Right renal pelvis (tissue), 4 donors: ENCODE results near the gene NT5E. TPM values are rescaled to one million over a fixed set of nuclear protein-coding genes. Genes with fewer than 3 reads are reported as not detected.

ENCODE experiments used
- DNase-seq, 4 donors: peaks; one replicate each; pipeline ENCODE4 v3.0.0-alpha.2; 2013; ENCODE audit warnings: low read depth in 4 of 4, low spot score in 3 of 4, missing footprints in 1 of 4
- polyA plus RNA-seq, 4 donors: library from polyadenylated mRNA; unstranded; fragments of 120-200 nt; gene quantifications; one replicate each; pipeline ENCODE4 v1.2.1, GENCODE V29; 2013; ENCODE audit not compliant: insufficient read length in 4 of 4

Gene NT5E
- polyA plus RNA-seq, 4 donors = 3.5 to 5.4 (median 4.7) TPM

GRCh38 chr6:85421181-85421580, 28.7 kb upstream of the NT5E start:
- DNase-seq = no peak

DNA sequence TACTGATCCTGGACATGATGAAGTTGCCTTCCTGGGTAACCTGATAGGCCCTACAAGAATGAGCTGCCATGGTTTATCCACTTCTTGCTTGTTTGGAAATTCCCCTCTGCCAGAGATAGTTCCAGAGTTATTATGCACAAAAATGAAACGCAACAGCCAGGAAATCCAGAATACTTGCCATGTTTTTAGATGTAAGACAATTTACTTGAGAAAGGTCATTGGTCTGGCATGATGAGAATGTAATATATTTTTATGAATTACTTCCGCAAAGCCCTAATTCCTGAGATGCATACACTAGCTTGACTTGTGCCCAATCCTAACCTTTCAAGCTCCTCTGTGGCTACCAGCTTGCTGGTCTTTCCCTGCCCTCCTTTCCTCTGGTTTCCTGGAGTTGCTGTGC, 27.9 kb upstream of the NT5E start:
- no peak for DNase-seq

DNA sequence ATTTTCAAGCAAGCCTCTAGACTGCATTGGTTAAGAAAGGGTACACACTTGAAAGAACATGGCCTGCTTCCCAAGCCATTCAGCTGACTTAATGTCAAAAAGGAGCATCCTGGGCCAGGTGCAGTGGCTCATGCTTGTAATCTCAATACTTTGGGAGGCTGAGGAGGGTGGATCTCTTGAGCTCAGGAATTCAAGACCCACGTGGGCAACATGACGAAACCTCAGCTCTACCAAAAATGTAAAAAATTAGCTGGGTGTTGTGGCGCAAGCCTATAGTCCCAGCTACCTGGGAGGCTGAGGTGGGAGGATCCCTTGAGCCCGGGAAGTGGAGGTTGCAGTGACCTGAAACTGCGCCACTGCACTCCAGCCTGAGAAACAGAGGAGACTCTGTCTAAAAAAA, 26.9 kb upstream of the NT5E start:
- no peak for DNase-seq

DNA sequence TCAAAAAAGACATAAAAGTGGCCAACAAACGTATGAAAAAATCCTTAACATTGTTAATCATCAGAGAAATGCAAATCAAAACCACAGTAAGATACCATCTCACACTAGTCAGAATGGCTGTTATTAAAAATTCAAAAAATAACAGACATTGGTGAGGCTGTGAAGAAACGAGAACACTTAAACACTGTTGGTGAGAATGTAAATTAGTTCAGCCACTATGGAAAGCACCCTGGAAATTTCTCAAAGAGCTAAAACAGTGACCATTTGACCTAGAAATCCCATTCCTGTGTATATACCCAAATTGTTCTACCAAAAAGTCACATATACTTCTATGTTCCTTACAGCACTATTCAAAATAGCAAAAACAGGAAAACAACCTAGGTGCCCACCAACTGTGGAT, 24.9 kb upstream of the NT5E start:
- no peak for DNase-seq

DNA sequence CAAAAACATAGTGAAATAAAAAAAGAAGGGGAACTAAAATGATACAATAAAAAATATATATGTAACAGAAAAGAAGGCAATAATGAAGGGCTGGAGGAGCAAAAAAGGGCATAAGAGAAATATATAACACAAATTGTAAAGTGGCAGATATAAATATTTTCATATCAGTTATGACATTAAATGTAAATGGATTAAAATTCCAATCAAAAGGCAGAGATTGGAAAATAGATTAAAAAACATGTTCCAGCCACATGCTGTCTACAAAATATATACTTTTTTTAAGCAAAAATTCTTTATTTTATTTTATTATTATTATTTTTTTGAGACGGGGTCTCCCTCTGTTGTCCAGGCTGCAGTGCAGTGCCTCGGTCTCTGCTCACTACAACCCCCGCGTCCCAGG, 23.9 kb upstream of the NT5E start:
- no peak for DNase-seq

- DNase-seq = no peak
These were observed 21.4 kb upstream of the NT5E start for GRCh38 chr6:85428486-85428885.

DNA sequence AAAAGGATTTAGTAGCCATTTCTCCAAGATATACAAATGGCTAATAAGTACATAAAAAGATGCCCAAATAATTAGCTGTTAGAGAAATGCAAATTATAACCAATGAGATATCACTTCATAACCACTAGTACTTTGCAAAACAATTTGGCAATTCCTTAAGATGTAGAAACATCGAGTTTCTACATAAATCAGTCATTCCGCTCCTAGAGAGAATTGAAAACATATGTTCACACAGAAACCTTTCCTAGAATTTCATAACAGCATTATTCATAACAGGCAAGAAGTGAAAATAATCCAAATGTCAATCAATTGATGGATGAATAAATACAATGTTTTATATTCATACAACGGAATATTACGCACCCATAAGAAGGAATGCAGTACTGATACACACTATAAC, 20.5 kb upstream of the NT5E start:
- no peak for DNase-seq

- no peak for DNase-seq
These were observed 18.6 kb upstream of the NT5E start for GRCh38 chr6:85431271-85431670.

- DNase-seq = no peak
These were observed 17.3 kb upstream of the NT5E start for GRCh38 chr6:85432554-85432953.

DNA sequence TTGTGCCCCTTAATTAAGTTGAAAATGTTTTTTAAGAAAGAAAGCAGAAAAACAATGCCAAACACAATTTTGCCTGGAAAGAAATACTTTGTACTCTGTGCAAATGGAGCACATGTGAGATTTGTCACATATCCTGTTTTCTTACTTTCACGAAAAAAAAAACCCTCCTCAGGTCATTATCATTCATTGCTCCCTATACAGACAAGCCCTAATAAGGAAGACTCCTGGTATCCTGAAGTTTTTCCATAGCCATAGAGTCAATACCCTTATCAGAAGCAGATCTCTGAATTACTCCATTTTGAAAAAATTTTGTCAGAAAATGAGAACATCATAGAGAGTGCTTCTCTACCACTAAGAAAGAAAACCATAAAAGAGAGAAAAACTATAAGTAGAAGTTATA, 14.0 kb upstream of the NT5E start:
- no peak for DNase-seq

DNA sequence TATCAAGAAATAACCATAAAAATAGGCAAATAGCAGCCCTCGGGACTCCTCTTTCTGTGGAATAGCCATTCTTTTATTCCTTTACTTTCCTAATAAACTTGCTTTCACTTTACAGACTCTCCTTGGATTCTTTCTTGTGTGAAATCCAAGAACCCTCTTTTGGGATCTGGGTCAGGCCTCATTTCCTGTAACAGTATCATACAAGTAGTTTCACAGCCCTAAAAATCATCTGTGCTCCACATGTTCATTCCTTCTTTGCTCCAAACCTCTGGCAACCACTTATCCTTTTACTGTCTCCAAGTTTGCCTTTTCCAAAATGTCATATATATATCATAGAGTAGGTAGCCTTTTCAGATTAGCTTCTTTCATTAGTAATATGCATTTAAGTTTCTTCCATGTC, 13.5 kb upstream of the NT5E start:
- DNase-seq = no peak

DNA sequence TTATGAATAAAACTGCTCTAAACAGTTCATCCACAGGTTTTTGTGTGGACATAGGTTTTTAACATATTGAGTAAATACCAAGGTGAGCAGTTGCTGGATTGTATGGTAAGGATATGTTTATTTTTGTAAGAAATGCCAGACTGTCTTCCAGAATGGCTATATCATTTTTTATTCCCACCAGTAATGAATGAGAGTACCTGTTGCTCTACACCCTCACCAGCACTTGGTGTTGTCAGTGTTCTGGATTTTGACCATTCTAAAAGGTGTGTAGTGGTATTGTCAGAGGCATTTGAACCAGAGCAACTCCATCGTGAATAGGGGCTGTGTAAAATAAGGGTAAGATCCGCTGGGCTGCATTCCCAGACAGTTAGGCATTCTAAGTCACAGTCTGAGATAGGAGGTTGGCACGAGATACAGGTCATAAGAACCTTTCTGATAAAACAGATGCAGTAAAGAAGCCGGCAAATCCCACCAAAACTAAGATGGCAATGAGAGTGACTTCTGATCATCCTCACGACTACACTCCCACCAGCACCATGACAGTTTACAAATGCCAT, 12.9 kb upstream of the NT5E start:
- no peak for DNase-seq

DNA sequence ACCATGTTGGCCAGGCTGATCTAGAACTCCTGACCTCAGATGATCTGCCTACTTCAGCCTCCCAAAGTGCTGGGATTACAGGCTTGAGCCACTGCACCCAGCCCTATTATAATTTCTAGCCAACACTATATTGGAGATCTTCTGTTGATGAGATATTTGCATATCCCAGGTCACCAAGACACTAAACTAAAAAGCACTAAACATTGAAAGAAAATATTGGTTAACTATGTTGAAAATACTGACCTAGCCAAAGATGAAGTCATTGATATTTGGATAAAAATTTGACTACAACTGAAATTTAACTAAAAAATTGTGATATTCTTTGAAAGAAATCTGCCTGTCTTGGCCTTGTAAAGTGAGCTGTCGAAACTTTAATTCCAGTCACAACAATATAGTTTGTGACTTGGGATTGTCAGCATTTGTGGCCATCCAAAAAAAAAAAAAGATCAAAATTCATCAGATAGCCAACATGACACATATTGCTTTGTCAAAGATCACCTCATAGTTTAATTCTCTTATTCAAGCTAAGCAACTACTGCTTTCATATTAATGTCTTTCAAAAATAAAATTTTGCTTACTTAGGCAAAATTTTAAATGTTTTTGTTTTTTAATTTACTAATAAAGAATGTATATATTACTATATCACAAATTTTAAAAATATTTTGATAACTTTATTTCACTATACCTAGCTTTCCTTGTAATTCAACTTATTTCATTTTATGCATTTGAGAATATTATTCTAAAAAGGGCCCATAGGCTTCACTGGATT, 6.3 kb upstream of the NT5E start:
- no peak for DNase-seq

GRCh38 chr6:85449388-85449817, 480 bp upstream of the NT5E start:
- peak in 1 of 4 donors; percentile 8 for DNase-seq

DNA sequence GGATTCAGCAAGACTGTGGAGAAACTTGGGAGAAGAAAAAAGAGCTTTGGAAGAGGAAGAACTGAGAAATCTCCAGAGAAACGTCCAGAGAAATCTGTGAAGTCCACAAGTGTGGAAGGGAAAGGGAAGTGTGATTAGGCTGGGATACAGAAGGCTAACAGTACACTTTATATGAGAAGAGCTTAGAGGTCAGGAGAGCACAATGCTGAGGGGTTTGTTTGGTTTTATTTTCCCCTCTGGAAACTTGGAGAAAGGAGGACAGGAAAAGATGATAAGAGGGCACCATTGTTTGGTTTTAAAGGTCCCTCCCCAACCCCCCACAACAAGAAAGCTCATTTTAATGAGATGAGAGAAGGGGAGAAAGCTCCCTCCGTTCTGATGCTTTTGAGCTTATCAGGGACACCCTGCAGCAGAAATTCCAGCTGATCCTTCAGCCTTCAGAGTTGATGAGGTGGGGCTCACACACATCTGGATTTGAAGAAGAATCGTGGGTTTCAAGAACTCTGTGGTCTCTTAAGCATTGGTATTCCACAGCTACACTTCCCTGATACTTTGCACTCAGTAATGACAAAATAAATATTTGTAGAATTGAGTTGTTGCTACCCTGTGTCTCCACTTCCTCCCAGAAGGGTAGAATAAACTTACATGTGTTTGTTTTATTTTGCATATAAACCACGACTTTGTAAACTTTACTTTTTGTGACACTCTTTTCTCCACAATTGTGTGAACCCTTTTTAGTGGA, 1.9 kb downstream of the NT5E start:
- DNase-seq = no peak

GRCh38 chr6:85452441-85452881, 2.6 kb downstream of the NT5E start:
- no peak for DNase-seq

DNA sequence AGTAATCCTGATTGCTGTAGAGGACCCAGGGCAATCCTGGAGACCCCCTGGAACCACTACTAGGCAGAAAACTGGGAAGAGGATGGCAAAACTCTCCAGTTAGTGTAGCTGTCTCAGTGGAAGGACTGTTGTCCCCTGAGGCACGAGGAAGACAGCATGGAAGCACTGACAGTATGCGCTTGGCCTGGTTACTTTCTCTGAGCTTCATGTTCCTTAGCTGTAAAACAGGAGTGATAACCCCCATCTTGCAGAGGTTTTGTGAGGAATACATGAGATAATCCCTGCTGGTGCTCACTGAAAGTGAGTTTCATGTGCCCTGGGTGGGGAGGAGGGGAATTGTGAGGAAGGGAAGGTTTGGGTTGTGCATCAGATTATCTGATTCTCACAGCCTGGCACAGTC, 3.2 kb downstream of the NT5E start:
- DNase-seq = no peak

DNA sequence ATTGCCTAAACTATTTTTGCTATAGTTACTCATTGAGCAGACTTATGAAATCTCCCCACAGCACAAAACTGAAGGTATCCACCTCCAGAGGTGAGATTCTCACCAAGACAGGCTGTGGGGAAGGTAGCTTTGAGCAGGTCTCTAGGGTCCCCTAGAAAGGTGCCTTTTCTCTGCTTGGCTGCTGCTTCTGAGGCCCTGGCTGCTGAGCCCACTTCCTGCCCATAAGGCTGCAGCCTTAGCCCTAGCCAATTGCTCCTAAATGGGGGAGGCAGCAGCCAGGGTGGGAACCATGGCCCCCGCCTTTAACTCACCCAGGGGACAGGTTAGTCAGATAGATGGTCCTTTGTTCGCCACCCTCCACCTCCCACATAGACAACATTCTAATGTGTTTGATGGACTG, 3.6 kb downstream of the NT5E start:
- DNase-seq = no peak

DNA sequence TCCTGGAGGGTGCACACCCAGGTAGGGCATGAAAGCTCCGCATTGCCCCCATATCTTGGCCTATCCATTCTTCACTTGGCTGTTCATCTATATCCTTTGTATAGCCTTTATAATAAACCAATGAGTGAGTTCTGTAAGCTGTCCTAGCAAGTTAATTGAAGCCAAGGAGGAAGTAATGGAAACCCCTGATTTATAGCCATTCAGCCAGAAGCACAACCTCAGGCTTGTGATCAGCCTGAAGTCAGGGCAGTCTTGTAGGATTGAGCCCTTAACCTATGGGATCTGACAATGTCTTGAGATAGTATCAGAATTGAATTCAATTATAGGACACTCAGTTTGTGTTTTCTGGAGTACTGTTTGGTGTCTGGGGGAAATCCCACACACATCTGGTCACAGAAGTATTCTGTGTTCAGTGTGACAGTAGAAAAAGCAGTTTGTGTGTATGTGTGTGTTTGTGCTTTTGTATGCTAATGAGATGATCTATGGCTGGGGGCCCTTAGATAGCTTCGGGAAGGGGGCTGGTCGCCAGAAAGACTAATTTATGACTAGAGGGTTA, 5.7 kb downstream of the NT5E start:
- DNase-seq = no peak

DNA sequence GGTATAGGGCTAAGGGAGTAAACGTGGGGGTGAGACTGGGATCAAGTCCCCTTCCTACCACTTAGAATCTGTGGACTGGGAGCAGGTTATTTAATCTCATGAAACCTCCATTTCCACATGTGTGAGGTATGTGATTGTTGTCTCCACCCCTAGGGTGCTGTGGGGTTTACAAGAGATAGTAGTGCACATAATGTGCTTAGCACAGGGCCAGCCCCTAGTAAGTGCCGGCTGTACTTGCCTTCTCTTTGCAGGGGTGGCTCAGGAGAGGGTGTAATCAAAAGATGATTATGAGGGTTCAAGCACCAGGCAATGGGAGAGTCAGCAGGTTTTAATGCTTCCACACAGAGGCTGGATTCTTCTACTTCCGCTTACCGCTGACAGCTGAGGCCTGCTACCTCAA, 6.9 kb downstream of the NT5E start:
- DNase-seq = no peak

- no peak for DNase-seq
These were observed 8.3 kb downstream of the NT5E start for GRCh38 chr6:85458184-85458583.

DNA sequence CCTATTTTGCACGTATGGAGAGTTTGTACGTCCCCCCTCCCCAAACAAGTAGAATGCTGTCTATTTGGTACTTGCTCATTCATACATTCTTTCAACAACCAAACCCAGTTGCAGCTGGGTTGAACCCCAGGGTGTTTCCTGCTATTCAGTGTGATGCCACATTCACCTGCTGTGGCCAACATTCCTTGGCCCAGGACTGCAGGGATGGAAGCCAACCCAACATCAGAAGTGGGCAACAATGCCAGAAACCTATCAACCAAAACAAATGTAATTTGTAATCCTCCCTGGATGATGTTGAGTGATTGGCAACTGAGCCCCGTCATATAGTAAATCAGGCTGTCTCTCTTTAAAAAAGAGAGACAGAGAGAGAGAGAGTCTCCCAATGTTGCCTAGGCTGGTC, 8.9 kb downstream of the NT5E start:
- DNase-seq = no peak
